Thyroid gland (tissue), 4 donors: ENCODE measurements around the gene ATXN7.

Experiments
- POLR2A ChIP-seq, 2 donors: fragments of 450-650 bp; IDR thresholded peaks; one replicate each; pipeline ENCODE4 v1.6.1; 2017; ENCODE audit warnings: antibody characterized with exemption in 2 of 2, mild to moderate bottlenecking in 2 of 2, moderate library complexity in 1 of 2
- TF ChIP-seq, protein P1 (sequence below), 6 experiments: fragments of 200-600 bp in 3 of 6; fragments of 450-650 bp in 3 of 6; sonication (generic) in 3 of 6; IDR thresholded peaks; one replicate each; pipeline ENCODE4 v1.5.1; 2016 to 2019; ENCODE audit warnings: antibody characterized with exemption in 6 of 6, mild to moderate bottlenecking in 2 of 6, inconsistent platforms in 1 of 6, moderate library complexity in 1 of 6

DNA sequence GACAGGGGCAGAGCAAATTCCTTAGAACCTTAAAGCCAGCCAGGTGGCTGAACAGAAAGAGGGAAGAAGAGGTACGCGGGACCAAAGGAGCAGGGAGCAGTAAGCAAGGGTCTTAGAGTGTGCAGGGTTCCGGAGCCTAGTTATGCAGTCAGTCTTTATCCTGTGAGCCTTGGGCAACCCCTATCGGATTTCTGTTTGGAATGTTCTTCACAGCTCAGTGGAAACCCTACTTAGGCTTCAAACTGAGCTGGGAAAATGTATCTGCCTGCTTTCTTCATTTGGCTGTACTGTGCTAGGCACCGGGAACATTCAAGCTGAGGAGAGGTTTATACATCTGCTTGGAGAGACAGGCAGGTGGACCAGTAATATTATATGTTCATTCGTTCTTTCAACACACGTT, 122.5 kb downstream of the ATXN7 start:
- TF ChIP-seq, protein P1, sequence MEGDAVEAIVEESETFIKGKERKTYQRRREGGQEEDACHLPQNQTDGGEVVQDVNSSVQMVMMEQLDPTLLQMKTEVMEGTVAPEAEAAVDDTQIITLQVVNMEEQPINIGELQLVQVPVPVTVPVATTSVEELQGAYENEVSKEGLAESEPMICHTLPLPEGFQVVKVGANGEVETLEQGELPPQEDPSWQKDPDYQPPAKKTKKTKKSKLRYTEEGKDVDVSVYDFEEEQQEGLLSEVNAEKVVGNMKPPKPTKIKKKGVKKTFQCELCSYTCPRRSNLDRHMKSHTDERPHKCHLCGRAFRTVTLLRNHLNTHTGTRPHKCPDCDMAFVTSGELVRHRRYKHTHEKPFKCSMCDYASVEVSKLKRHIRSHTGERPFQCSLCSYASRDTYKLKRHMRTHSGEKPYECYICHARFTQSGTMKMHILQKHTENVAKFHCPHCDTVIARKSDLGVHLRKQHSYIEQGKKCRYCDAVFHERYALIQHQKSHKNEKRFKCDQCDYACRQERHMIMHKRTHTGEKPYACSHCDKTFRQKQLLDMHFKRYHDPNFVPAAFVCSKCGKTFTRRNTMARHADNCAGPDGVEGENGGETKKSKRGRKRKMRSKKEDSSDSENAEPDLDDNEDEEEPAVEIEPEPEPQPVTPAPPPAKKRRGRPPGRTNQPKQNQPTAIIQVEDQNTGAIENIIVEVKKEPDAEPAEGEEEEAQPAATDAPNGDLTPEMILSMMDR (IDR thresholded peaks at IDR 0.05), result no peak
- TF ChIP-seq POLR2A (IDR thresholded peaks at IDR 0.05), result no peak
